HCEC 1CT (cell line): ENCODE data around the gene GLI3.

Experiments
- DNase-seq: peaks from one replicate; pipeline ENCODE4 v3.0.0-alpha.2; 2017

The GLI3 gene

DNA sequence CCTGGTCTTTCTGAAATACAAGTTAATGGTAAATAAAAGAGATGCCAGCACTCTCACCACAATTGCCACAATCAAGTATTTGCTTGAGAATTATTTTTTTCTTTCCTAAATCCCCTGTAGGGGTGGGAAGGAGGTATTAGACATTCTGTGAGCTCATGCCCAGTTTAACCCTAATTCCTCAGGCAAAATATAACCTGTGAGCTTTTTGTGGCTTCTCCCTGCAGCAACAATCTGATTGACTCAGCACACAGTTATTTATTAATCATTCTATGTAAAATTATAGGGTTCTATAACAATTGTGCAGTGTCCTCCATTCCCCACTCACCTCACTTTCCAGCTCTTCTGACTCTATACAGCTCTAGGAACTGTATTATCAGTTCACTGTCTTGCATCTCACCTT lies 66.3 kb downstream of the GLI3 start:
- peak; percentile 71 for DNase-seq

DNA sequence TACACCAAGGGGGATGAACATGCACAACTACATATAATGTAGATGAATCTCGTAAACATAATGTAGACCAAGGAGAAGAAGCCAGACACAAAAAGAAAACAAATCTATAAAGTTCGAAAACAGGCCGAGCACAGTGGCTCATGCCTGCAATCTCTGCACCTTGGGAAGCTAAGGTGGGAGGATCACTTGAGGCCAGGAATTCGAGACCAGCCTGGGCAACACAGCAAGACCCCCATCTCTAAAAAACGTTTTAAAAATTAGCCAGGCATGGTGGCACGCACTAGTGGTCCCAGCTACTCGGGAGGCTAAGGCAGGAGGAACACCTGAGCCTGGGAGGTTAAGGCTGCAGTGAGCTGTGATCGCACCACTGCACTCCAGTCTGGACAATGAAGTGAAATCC lies 68.5 kb downstream of the GLI3 start:
- no peak for DNase-seq

DNA sequence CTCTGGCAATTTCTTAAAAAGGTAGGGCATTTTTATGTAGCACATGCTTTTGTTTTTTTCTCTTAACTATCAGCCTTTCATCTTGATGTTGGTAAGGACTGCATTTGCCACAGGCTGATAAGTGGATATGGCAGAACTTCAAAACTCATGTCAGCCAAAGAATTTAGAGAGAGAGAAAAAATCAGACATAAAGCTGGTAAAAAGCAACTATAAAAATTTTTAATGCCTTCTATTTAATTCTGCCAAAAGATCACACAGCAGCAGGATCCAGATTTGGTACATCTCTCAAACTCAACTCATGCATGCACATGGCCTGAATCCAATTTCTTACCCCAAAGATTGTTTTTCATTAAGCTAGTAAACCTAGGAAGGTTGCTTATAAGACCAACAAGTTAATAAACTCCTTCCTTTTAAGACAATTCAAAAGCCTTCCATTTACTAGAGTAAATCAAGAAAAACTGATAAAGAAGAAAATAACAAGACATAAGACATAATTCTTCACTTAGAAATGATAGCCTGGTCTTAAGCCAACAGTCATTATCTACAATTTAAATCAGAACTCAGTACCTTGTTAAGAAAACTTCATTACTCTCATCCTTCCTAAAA lies 69.3 kb downstream of the GLI3 start:
- no peak for DNase-seq

DNA sequence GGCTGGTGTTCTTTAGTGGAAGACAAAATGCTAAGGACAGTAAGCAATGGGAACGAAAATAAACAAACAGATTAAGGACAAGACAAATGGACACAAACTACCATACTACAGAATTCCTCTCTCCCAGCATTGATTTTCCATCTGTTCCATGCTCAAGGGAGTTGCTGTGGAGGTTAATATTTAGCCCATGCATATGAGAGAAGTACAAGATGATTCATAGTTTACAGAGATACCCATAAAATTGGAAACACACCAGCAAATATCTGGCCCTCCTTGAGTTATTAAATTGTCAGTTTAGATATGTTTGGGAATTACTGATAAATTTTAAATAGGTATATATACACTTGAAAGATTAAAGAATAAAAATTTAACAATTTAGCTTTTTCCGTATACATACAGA lies 69.8 kb downstream of the GLI3 start:
- DNase-seq: peak; percentile 18

DNA sequence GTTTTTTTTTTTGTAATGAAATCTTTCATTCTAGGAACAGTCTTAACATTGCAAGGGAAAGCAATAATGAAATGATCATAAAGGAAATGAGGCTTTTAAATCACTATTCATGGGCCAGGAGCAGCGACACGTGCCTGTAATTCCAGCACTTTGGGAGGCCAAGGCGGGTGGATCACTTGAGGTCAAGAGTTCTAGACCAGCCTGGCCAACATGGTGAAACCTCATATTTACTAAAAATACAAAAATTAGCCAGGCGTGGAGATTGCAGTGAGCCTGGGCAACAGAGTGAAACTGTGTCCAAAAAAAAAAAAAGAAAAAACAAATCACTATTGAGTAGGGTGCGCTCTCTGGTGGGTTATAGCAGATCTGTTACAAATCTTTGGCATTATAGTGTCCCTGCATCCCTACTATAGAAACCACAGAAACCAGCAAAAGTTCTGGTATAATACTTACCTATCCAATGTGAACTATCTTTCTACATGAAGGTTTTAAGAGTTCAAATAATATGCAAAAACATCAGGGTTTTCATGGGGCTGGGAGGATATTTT lies 72.1 kb downstream of the GLI3 start:
- DNase-seq: no peak

DNA sequence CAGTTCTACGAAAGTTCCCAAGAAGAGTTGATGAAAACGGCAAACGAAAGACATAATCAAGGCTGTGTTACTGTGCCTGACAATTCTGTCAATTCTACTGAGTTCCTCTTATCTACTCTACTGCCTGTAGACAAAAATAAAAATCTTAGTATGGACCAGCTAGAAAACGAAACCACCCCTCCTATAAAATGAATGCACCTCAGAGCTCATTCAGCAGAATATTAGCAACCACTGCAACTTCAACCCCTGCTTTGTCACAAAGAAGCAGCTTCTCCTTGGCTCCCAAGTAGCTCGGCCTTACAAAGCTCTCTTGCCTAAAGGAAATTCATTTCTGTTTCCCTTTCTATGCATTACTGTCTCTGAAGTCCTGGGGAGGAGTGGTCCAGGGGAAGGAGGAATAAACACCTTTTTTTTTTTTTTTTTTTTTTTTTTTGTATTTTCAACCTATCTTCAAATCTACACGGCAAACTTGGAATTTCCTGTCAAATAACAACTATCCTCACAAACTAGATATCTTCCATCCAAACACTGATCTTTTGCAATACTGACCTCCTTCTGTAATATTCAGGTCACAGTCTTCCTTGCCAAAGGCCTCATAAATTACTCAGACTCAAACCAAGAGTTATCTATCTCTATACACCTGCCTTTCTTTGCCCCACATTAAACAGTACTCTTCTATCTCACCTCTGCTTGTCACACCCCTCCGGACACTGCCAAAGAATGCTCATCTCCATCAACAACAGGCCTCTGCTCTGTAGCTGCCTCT lies 74.3 kb downstream of the GLI3 start:
- DNase-seq: no peak

DNA sequence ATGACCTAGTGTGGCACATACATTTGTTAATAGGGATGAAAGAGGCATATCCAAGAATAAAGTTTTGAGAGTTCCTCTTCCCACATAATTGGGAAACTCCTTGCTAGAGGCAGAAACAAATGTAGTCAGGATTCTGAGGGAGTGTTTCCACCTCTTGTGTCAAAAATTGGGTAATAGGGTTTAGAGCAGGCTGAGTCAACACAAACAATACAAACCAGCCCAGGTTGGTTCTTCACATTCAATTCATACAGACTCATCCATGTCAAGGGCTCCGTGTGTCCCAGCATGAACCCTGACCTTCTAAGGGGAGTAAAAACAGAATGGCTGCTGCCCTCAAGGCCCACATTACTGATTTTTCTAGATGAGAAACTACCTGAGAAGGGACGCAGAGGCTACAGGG lies 75.3 kb downstream of the GLI3 start:
- DNase-seq: peak; percentile 73

DNA sequence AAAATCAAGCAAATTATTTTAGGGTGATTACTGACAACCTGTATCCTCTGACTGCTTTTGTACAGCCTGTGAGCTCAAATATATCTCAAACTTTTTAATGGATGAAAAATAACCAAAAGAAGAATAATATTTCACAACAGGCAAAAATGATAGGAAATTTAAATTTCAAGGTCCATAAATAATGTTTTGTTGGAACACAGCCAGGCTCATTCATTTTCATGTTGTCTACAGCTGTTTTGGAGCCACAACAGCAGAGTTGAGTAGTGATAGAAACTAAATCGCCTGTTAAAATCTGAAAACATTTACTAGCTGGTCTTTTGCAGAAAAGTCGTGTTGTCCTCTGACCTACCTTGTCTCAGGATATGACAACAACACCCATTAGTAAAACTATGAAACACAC lies 75.9 kb downstream of the GLI3 start:
- DNase-seq: no peak

DNA sequence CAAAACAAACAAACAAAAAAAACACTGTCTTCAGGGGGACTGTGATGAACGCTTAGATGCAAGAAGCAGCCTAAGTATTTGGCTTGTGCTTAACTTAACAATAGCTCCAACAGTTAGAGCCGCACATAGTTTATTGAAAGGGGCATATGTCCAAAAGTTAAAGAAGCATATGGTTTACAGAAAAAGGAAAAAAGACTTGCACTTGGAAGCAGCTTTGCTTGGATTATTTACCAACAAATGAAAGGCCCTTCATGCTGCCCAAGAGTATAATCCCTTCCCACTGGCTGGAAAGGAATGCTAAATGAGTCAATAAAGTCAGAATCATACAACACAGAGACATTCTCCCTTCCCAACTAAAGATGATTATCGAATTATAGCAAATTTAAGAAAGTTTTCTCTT lies 77.9 kb downstream of the GLI3 start:
- no peak for DNase-seq

DNA sequence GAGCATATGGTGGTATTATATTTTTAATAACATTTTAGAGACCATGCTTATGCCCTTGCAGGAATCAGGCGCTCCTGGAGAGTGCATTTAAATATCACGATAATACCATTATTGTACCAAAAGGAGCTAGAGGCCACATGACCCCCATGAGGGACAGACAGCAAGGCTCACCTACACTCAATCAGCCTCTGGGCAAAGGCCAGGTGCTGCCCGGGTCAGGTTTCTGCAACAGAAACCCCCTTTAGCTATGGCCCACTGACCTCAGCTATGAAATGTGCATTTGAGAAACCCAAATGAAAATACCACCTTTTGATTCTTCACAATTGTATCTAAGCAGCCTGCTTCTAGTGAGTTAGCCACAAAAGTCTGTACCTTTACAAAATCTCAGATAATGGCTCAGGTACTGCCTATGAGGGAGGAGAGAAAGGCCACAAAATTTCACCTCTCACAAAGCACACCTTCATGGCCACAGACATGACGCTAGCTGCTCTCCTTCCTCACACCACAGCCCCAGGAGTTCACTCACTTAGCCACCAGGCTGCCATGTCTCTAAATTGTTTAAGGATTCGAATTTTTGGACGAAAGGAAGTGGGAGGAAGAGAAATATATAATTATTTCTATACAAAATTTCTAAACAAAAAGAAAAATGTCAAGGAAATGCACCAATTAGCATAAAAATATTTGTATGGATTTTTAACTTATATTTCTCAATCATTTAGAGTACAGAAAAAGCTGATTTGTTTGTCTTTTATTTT lies 79.9 kb downstream of the GLI3 start:
- no peak for DNase-seq

DNA sequence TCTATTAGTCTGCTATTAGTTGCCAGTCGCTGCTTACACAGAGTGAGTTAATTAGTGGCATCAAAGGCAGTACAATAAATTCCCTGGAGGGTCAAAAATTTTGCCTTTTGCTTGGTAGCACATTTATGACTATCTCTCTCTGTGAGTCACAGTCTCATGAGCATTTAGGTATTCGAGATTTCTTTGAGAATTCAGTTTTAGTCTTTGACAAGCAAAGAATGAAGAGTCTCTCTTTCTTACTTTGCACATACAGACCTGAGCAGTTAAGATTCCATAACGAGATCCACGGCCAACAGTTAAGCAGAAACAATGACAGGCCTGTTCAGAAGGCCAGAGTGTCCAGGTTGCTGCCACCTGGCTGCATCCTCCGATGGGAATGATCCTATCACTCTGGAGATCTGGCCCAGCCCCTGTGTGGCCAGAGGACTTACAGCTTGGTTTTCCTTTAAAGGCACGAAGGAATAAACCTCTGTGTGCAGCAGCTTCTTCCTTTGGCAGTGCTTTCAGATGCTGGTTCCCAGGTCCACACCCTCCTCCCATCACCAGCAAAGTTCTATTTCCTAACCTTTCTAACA lies 80.6 kb downstream of the GLI3 start:
- DNase-seq: no peak

DNA sequence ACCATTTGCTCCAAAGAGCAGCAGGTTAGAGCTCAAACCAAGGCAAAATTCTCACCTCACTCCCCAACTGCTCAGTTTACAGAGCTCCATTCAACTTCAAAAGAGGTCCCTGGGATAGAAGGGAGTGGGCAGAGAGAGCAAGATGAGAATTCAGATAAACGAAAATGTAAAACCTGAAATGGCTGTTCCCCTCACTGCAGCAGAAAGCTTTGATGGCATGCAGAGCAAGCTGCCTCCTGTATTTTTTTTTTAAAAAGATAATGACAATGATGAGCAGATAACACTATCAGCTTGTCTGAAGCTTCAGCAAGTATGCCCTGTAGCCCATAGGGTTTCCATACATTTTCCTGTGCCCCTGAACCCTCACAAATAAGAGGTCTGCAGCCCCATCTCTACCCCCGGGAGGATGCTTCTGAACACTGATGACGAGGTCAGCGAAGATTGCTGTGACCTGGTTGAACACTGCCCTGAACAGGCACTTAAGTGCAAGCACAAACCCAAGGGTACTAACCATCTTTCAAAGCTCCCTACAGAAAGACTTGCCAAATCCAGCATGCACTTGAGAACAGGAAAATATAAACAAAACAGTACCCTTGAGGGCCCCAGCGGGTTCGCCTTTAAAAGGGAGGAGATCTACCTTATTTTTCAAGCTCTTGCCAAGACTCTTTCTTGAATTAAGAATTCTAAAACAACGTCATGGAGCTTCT lies 81.3 kb downstream of the GLI3 start:
- DNase-seq: no peak

DNA sequence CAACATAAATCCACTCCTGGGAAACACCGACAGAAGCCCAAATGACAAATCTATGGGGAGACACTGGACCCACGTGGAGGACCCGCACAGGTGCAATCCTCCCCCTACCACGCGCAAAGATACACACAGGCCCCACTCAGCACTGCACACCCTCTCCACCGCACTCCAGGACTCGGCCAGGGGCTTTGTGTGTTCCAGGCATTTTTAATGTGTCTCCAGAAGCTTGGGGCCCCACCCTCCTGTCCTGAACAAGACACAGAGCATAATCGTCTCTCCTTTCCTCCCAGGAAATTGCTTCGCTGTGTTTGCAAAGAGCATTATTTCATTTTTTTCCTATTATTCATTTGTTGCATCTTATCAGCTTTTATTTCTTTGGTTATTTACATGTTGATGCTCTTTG lies 82.8 kb downstream of the GLI3 start:
- no peak for DNase-seq

DNA sequence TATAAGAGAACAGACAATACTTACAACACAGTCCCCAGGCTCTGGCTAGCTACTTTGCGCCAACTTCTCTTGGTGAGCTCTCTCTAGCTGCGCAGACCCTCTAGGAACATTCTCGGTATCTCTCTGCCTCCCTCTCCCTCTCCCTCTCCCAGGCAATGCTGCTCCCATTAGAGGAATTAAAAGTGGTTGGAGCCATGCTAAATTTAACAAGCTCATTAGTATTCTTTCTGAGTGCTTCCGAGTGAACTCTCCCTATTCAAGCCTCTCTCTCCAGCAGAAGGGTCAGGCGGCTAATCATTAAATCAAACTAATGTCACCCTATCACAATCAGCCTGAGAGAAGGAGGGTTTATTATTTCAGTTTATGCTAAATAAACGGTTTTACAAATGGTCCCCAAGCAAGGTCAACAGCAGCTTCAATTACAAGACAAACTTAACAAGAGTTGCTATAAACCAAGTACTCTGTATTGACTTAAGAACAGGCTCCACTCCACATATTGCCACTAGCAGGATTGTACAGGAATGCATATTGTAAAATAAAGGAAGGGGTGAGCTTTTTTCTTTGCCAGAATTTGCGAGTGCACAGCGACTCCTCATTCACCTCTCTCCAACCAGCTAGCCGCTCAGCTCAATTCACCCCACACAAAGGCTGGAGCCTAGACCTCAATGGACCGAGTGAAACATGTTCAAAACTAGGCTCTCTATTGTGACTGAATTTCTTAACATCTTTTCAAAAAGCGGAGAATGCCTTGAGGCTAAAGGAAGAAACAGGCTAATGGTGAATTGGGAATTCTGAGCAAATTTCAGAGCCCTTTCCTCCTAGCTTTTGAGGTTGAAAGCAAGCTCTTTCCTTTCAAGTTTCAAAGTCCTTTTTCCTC lies 84.4 kb downstream of the GLI3 start:
- DNase-seq: no peak

DNA sequence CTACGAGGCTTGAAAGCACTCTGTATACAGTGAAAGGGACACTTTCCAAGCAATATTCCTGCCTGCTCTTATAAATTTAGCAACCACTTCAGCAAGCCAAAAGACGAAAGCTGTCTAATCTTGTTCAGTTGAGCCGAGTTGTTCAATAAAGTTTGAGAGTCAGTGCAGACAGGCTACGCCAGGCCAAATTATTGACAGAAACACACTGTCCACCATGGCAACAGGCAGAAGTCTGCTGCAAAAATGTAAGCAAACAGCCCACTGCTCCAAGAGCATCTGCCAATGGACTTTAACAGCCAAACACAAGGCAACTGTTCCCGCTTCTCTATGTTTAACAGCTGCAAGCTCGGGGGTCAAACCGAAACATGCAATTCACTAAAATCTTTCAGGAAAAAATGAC lies 85.7 kb downstream of the GLI3 start:
- no peak for DNase-seq

DNA sequence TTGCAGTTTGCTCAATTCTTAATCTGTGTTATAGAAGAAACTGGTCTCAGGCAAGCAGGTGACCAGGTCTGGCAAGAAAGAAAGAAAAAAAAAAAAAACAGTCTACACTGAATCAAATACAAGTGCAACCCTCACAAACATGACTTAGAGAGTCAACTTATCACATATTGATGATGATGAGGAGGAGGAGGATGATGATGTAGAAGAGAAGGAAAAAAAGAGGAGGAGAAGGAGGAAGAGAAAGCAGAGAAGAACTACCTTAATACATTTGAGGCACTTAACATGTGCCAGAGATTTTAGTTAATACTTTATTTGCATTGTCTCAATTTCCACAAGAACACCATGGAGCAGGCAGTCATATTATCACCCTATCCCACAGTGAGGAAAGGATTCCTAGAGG lies 91.5 kb downstream of the GLI3 start:
- no peak for DNase-seq

DNA sequence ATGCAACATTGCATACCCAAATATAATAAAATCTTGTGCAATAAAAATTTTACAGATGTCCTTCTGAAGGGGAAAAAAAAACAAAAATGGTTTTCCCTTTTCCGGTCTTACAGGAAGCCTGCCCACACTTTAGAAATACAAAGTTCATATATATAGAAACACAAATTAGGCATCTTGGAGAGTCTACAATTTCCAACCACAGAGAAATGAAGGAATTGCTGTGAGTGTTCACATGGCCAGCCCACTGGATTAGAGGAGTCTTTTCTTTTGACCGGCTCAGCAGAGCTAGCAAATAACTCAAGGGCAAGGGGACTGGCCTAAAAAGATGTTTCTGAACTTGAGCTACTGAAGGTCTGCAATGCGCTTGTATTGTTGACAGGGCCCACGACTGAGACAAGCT lies 92.4 kb downstream of the GLI3 start:
- DNase-seq: peak; percentile 19

DNA sequence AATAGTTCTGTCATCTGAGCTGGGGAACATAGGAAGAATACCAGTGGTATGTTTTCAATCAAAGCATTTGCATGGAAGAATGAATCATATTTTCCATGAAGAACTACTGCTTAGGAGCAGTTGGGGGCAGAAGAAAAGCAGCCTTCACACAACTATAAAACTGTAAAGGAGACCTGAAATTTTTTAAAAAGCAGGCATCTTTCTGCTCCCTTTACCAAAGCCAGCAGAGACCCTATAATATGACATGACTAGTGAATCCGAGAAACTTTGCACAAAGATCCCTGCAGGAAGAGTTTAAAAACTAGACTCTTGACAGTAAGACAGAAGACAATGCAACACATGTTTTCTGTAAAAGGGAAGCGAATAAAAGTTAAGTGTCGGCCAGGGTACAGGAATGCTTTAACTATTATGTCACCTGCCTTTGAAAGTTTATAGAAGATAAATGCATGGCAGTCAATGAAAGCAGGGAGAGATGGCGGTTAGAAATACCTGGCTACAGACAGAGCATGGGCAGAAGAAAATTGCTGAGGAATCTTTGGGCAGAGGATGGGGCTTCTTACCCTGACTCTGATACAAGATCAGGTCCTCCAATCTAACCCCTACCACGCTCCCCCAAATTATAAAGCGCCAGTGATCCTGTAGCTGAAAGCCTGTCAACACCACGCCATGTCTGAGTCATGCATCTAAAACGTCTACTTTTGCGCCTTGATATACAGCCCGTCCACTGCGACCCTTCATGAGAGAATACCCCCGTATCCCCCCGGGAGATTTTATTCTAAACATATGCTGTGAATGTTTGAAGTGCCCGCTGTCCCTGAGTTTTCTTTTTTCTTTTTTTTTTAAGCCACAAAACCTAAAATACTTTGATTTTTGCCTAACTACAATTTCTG lies 93.1 kb downstream of the GLI3 start:
- DNase-seq: peak; percentile 56

DNA sequence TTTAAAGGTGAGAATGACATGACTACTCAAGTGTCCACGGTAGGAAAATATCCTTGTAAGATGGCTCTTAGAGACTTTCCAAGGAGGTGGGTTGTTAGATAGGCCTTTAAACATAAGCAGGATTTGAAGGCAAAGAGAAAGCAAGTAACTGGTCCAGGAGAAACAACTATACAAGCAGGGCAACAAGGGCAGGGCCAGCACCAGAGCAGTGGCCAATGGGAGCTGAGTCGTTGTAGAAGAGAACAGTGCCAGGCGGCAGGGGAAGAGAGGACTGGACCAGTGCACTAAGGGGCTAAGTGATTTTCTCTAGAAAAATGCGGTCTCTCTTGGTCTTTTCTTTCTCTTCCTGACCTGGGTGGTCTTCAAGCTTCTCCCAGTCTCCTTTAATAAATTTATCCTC lies 94.9 kb downstream of the GLI3 start:
- no peak for DNase-seq

DNA sequence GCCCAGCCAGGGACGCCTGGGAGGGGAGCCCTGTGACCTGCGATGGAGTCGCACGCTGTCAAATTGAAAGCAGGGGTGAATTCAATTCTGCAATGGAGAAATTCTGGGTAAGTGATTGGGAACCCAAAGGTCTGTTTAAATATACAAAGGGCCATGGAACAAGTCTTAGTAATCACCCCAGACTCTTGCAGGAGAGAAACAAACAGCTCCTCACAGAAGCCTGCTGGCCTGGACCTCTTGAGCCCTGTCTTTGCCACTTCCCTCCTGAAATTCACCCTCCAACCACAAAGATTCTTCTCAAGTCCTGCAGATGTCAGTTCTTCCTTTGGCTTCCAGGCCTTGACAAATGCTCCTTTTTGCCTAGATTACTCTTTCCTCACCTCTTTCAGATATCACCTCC lies 97.3 kb downstream of the GLI3 start:
- no peak for DNase-seq

DNA sequence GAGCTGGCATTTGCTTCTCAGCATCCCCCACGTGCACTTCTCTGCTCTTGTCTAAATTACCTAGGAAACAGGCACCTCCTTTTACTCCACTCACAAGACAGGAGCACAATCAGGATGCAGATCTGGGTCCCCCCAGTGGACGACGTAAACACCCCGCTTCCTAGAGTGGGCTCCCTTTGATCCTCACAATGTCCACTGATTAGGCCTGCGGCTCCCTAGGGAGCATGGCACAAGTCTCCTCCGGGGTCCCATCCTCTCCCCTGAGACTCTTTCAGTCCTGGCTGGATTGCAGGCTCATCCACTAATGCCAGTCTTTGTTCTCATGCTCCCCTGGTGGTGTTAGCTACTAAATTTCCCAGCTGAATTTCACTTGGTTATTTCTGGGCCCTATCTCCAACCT lies 98.3 kb downstream of the GLI3 start:
- DNase-seq: no peak
